Epithelial cell of prostate (primary cell): ENCODE data around the gene ZNF649.
A peak's percentile ranks its signal among the peaks of the same experiment; 100 is the strongest.

Experiments
- DNase-seq: peaks from one replicate; pipeline ENCODE4 v3.0.0-alpha.2; 2011; ENCODE audit warnings: low read depth, low spot score
- H3K27ac ChIP-seq: fragments of 450-650 bp; 2 replicates; pipeline ENCODE4 v1.5.1; 2017; ENCODE audit warnings: mild to moderate bottlenecking

The ZNF649 gene

DNA sequence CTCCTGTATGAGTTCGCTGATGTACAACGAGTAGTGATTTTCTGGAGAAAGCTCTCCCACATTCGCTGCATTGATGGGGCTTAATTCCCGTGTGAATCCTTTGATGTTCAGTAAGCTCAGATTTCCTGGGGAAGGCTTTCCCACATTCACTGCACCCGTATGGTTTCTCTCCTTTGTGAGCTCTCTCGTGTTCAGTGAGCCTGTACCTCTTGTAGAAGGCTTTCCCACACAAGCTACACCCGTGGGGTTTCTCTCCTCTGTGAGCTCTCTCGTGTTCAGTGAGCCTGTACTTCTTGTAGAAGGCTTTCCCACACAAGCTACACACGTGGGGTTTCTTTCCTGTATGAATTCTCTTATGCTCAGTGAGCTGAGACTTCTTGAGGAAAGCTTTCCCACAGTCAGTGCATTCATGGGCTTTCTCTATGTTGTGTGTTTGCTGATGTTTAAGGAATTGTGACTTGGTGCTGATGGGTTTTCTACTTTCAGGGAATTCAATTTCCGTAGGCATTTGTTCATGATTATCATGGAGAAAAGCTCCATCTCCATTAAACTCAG, 13.5 kb downstream of the ZNF649 start:
- DNase-seq: no peak
- H3K27ac ChIP-seq: no peak overlapping the region

DNA sequence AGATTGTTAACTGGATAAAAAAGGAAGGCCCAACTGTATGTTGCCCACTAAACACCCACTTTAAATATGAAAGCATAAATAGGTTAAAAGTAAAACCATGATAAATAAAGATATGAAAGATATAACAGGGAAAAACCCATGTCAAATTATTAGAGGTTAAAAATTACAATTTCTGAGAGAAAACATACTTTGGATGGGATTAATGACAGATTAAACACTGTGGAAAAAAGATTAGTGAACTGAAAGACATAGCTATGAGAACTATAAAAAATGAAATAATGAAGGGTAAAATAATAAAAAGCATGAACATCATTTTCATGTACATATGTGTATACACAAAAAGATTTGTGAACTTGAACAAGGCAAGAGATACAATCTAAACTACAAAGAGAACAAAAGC, 14.9 kb downstream of the ZNF649 start:
- H3K27ac ChIP-seq: no peak overlapping the region

DNA sequence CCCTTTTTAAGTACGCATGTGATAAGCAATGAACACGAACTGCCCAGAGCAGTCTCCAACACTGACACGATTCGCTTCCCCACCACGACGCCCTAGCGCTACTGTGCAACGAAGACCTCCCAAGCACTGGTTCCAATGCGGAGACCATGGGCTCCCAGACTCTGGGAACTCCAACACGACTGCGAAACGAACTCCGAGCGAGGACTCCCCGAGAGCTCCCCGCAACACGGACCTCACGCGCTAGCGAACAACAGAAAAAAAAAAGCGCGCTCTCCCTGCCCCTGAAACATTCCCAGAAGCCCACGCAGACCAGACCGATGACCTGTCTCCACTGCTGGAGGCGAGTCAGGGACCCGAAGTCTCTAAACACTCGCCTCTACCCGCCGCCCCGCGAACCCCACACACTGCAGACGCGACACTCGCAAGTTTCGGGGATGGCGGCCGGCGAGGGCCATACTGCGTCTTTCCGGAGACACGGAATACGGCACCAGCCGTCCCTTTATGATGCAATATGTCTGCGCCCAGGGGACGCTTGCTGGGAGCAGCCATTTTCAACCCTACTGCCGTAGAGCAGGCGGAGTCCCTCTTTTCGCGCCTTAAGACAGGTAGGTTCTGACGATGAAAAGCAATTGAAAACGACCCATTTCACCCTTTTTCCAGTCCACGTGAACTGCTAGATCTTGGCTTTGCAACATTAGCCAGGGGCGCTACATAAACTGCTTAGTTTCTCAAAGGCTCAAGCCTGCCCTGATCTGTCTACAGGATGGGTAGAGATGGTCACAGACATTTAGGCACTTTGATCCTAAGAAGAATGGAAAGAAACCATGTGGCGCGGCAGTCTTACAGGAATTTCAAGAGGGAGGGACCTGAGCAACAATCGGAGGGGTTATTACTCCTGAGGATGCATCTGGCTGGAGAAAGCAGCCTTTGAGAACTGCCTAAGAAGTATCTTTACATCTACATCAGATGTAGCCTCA, 17.0 kb downstream of the ZNF649 start, which contains the start of gene ZNF577:
Gene ZNF577 (minus strand): TSS at position 430 of the 977 bp plus-strand sequence. CDS start 7,569 bp downstream, outside the sequence.
- peak within 1 kb of the TSS; percentile 59 for H3K27ac ChIP-seq
- peak; percentile 62 for DNase-seq

More for the DNA sequence above, 14.9 kb downstream of the ZNF649 start:
- no peak for DNase-seq

DNA sequence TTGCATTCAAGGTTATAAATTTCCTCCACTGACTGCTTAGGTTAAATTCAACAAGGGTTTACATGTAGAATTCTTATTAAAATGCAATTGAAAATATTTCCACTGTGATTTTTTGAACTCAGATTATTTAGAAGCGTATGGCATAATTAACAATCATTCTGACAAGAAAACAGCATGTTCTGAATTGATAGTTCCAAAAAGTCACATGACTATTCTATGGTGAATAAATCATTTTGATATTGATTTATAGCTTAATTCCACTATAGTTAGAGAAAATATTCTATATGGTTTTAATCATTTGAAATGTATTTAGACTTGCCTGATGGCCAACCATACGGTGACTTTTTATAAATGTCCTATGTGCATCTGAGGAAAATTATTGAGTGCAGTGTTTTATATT, 20.1 kb downstream of the ZNF649 start:
- no peak for DNase-seq
- no peak overlapping the region for H3K27ac ChIP-seq

DNA sequence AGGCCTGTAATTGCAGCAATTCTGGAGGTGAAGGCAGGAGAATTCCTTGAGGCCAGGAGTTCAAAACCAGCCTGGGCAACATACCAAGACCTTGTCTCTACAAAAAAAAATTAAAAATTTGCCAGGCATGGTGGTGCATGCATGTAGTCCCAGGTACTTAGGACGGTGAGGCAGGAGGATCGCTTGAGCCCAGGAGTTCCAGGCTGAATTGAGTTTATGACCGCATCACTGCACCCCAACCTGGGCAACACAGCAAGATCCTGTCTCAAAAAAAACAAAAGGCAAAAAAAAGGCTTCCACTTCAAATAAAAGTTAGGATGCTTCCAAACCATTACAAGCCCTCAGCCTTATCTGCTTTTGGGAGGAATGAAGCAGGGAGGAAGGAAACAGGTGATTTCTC, 22.3 kb downstream of the ZNF649 start:
- no peak overlapping the region for H3K27ac ChIP-seq
- DNase-seq: no peak

DNA sequence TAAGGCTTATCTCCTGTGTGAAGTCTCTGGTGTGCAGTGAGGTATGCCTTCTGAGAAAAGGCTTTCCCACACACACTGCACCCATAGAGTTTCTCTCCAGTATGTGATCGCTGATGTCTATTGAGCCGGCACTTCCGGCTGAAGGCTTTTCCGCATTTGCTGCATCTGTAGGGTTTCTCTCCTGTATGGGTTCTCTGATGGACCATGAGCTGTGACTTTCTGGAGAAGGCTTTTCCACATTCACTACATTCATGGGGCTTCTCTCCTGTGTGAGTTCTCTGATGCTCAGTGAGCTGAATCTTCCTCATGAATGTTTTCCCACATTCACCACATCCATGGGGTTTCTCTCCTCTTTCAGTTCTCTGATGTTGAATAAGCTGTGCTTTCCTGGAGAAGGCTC, 31.7 kb downstream of the ZNF649 start:
- no peak for DNase-seq
- no peak overlapping the region for H3K27ac ChIP-seq

DNA sequence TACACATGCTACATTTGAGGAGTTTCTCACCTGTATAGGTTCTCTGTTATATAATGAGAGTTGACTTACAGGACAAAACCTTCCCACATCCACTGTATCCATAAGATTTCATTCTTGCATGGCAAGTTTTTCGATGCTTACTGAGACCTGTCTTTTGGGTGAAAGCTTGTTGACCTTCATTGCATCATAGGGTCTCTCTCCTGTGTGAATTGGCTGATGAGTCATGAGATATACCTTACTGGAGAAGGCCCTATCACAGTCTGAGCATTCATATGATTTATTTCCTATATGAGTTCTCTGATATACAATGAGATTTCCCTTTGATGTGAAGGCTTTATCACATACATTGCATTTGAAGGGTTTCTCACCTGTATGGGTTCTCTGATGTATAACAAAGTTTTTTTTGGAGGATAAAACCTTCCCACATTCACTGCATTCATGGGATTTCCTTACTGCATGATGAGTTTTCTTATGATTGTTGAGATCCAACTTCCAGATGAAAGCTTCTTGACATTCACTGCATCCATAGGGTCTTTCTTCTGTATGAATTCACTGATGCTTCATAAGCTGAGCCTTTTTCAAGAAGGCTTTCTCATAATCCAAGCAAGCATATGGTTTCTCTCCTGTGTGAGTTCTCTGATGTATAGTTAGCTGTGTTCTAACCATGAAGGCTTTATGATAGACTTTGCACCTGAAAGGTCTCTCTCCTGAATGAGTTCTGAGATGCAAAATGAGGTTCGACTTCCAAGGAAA, 42.8 kb downstream of the ZNF649 start:
- DNase-seq: no peak
- no peak overlapping the region for H3K27ac ChIP-seq
